NOMO-1 treated with dmso at 0.1 percent for 144 hours (cell line): ENCODE data around the gene COX7A2.

ENCODE experiments used
- DNase-seq: peaks from one replicate; lab custom pipeline; 2025; ENCODE audit not compliant: unreplicated experiment; lab: John Stamatoyannopoulos, UW

The COX7A2 gene

DNA sequence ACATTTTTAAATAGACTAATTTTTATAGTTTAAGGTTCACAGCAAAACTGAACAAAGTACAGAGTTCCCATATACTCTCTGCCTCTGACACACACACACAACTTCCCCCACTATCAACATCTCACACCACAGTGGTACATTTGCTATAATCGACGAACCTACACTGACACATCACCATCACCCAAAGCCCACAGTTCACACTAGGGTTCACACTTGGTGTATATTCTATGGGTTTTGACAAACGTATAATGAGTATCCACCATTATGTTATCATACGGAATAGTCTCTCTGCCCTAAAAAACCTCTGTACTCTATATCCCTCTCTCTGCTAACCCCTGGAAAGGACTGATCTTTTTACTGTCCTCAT, 25.4 kb upstream of the COX7A2 start:
- no peak for DNase-seq

DNA sequence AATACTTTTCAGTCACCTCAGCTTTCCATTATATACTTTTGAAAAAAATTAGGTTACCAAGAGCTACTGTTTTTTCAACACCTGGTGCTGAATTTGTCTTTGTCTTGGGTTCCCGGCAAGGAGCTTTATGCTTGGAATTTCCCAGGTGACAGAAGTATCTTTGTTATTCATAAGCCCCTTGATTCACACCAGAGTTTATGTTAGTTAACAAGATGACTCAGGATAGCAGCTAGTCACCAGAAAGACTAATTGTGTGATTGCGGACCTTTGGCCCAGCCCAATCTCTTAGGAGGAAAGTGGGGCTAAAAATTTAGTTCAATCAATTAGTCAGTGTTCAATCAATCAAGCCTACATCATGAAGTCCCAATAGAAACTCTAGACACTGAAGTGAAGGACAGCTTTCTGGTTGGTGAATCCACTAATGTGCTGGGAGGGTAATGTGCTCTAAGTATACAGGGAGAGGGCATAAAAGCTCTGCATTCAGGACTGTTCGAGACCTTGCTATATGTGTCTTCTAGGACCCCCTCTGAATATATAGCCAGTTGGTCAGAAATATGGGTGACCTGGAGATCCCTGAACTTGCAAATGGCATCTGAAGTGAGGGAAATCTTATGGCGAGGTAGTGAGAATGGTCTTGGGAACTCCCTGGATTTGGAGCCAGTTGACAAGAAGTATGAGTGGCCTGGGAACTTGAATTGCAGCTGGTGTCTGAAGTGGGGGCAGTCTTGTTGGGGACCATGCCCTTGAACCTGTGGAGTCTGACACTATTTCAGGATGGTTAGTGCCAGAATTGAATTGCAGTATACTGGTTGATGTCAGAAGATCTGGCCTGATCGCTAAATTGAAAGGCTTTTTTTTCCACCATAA, 24.8 kb upstream of the COX7A2 start:
- DNase-seq, result no peak

DNA sequence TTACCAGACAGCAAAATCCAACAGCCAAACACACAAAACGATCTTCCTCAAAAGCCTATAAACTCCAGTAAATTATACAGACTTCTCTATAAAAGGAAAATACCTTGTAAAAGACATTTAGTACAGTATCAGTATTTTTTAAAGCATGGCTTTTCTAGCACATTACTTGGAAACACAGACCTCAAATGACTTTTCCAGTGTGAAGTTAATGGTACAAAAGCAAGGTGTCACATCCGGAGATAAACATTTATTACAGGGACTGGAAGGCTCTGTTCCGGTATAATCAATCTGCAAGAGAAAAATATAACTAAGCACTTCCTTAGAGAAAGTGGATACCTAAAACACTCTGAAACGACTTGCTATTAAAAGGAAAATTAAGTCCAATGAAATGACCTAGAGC, 23.9 kb upstream of the COX7A2 start:
- no peak for DNase-seq

DNA sequence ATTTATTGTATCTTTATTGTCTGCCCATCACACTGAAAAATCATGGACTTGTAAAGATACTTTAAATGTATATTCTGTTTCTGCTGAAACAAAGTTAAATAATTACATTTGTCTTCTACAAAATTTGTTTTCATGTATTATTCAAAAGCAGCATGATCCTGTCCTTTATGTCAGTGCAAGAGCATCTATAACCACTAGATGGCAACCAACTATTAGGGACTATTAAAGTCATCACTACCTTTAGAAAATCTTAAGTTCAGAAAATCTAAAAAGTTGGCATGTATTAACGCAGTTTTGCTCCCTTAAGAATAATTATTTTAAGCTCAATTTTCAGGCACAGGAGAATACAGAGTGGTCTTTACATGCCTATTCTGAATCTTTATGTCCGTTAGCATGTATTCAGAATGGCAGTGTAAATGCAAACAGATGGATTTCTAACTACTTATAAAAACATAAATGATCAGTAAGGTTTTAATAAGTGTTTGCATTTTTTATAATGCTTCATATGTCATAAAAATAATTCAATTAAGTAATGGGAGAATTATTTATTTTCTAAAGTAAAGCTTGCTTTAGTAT, 23.2 kb upstream of the COX7A2 start:
- DNase-seq, result no peak

DNA sequence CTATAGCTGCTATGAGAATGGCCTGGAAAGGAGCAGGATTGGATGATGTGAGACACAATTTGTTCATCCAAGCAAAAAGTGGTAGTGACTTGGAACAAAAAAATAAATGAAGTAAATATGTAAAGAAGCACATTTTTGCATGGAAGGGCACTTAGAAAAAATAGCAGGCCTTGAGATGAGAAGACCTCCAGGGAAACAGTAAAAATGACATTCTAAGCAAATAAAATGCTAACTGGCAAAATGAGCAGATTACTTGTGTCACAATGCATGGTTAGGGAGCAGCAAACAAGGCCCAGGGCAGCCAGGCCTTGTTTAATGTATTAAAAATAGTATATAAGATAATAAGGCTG, 19.8 kb upstream of the COX7A2 start:
- no peak for DNase-seq

DNA sequence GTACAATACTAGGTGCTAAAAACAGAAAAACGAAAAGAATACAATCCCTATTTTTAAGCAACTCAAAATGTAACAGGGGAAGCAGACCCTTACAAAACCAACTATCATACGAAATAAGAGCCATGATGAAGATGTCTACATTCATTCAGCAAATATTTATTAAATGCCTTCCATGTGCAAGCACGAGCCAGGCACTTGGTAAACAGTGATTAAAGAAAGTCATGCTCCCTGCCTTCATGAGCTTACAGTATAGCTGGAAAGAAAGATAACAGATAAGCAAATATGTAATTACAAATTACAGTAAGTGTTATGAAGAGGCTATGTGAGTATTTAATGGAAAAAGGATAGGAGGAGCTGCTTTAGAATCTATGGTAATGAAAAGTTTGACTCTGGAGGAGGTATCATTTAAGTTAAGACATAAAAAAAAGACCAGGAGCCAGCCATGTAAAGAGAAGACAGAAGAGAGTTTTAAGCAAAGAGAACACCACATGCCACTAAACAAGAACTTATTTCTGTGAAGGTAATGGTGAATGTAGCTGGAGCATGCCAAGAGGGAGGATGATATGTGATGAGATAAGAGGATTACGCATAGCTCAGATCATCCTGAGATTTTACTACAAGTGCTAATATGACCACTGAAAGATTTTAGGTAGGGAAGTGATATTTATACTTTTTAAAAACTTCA, 19.3 kb upstream of the COX7A2 start:
- DNase-seq, result no peak

DNA sequence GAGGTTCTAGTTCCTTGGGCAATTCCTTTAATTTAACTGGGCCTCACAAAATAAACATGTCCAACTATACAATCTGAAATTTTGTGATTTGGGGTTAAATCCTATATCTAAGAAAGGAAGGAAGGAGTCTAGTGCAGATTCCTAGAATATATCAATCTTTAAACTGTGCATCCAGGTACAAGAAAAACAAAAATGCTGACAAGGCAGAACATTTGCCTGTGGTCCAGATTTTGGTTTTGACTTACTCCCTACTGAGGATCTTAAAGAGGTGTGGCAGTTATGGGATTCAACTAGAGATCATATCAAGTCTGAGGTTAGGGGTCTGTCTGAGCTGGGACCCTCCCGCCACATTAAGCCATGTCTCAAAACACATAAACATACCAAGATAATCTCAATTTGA, 17.7 kb upstream of the COX7A2 start:
- DNase-seq, result no peak

DNA sequence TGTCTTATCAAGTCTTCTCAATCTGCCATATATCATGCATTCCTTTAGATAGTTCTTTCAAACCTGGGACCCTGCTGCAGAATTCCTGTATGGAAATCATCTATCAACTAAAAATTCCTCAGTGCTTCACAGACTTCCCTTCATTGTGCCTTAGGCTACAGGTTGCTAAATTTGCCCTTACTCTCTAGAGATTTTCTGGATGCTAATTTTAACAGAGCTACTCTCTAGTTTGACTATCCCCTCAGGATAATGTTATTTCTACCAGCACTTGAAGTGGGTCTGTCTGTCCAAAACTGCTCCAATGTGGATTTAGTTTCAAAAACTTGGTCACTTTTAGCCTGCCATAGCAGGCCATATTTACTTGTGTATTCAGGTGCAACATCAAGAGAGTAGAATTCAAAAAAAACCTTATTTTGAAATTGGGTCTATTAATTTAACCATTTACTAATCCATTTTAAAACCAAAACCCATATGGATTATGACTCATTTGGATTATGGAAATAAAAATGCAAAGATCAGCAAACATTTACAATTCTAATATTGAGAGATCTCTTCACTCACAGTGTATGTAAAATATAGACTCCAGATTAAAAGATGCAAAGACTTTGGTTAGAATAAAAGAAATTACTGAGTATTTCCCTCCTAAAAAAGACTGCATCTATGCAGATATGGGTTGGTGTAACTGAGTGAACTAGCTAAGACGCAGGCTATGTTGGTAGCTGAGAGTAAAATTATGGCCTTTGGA, 13.9 kb upstream of the COX7A2 start:
- DNase-seq, result no peak

DNA sequence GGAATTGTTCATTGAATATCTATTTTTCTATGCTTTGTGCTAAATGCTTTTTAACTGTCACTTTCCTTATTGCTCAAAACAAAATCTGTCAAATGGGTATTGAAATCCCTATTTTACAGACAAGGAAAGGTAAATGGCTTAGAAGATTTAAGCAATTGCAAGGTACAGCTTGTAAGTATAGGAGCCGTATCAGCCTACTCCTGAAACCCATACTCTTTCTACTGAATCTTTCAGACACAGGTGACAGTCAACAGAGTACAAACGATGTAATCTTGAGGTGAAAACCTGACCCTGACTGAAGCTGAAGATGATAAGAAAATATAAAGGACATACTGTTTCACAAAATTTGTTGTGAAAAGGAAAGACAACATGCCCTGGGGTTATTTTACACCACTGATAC, 7.0 kb upstream of the COX7A2 start:
- no peak for DNase-seq

DNA sequence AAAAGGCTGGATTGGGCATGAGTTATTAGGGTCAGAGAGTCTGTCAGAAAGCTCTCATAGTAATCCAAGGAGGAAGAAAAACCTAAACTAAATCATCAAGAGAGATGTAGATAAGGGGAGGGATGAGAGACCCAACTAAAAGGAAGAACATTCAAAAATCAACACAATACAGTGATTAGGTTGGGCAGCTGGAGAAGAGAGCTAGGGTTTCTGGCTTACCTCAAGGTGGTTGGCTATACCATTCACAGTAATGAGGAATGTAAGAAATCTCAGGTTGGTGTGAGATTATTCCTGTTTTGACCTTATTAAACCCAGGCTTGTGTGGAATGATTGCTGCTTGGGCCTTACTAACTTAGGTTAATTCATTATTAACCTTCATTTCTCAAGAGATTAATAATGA, 6.2 kb upstream of the COX7A2 start:
- DNase-seq, result no peak

DNA sequence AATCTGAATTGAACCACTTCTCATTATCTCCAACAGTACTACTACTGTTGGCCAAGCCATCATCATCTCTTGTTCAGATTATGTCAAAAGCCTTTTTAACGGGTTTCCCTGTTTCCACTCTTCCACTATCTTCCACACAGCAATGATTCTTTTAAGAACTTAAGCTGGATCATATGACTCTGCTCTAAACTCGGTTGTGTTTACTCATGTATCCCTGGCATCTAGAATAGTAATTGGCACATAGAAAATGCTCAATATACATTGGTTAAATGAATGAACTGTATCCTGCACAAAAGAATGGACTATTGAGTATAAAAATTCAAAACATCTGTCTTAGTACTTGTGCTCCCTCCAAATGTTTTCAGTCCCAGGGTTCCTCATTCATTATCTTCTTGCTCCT, 2.8 kb upstream of the COX7A2 start:
- DNase-seq, result no peak

DNA sequence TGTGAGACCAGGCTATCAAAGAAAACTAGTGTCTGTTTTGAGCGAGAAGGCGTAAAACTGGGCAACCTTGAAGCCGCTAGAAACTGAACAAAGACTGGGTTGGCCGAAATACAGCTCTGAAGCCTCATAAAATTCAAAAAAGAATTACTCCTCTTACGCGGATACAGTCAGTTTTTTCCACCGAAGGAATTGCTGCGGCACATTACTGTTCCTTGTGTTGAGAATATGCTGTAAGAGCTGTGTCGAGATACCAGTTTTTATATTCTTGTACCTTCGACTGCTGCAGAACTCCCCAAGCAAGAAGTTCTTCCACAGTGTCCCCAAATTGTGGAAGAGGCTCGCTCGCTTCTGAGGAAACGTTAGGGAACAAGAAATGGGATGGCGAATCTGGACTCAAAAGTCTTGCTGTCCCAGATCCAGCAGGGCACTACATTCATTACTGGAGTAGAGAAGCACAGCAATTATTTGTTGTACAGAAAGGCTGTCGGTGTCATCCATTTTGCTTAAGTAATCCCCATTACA, 523 bp upstream of the COX7A2 start:
- DNase-seq, result no peak

DNA sequence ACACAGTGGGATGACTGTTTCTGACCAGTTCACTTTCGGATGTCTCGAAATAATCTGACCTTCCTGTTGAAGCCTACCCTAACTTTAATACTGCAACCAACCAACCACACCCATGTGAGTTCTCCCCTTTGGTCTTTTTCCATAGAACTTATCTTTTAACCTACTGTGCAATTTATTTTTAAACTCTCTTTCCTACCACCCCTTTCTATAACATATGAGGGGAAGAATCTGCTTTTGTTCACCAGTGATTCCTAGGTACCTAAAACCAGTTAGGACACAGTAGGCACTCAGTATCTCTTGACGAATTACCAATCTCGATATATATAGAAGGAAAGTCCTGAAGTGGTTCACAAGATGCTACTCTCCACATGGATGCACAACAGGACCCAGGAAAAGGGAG, 7.0 kb downstream of the COX7A2 start:
- DNase-seq, result no peak

DNA sequence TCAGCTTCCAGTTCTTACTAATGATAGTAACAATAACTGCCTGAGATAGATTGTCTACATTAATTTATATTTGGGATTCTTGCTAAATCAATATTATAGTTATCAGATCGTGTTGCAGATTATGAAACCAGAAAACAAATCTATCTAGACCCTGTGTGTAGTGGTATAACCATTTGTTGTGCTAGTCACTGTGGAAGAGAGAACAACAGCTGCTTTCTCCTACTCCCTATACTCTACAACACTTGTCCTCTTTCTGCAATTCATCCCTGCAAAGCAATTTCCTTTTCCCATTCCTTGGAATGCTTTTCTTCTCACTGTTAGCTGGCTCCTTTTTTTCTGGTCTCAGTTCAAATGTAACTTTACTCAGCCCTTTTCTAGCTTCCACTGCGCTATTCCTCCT, 8.3 kb downstream of the COX7A2 start:
- DNase-seq, result no peak

DNA sequence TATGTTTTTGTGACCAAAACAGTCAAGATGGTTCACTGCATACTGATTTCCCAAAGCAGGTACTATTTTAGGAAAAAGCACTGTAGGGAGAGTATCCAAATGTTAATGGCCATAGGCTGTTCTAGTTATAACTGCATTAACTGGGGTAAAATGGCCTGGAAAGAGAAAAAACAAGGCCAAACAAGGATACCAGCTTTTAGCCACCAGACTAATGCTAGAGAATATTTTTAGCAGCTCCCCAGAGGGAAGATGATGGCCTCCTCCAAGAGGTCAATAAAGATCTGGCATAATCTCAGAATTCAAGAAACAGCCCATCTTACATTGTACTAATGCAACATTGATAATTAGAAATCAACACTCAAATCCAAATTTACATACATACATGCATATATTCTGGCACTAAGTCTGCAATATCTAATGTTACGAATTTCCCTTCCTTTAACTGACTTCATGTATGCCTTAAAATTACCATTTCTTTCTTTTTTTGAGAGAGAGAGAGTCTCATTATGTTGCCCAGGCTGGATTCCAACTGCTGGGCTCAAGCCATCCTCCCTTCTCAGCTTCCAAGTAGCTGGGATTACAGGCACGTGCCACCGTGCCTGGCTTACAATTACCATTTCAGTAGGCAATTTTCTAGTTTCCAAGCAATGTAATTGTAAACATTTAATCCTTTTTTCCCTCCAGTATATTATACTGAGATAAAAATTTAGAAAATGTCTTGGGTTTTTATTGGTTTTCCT, 9.3 kb downstream of the COX7A2 start:
- DNase-seq, result no peak

DNA sequence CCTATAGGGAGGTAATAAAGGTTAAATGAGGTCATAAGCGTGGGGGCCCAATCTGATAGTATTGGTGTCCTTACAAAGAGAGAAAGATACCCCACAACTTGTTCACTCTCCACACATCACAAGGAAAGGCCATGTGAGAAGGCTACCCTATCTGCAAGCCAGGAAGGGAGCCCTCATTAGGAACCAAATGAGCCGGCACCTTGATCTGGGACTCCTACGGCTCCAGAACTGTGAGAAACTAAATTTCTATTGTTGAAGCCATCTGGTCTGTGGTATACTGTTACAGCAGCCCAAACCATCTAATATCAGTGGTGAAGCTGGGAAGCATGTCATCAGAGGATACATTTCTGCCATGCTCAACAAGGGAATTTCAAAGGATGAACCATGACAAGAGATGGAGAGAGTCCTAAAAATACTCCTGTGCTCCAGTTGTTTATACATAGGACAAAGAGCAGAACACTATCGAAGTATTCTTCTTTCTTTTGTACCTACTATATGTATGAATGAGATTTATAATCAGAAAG, 10.4 kb downstream of the COX7A2 start:
- DNase-seq, result no peak

DNA sequence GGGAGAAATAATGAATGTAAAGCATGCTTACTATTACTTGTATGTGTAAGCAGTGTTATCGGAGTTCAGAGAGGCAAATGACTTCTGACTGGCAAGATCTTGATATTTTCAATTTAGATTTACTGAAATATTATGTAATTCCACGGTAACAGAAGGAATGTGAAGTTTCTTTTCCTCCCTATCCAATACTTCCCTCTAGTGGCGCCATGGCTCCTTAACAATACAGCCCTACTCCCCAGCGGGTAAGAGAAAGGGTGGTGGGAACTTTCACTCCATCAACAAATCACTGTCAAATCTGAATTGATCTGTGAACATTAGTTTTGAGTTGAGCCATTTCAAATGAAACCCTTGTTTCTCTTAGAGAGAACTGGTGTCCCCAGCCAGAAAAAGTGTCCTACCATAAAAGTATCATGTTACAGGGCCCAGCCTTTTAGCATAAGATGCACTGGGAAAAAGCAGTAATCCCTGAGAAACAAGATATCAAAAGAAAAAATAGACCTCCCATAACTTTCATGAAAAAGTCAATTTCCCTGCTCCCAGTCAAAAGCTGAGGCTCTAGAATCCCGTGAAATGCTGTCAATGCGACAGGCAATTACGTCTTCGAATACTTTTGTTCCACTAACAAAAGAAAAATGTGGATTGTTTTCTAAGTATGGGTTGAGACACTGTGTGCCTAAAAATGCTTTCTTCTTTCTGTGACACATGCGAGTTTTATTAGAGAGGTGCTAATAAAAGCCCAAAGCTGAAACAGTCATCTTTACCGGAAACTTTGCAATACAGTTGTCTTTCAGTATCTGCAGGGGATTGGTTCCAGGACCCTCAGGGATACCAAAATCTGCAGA, 12.9 kb downstream of the COX7A2 start:
- no peak for DNase-seq

DNA sequence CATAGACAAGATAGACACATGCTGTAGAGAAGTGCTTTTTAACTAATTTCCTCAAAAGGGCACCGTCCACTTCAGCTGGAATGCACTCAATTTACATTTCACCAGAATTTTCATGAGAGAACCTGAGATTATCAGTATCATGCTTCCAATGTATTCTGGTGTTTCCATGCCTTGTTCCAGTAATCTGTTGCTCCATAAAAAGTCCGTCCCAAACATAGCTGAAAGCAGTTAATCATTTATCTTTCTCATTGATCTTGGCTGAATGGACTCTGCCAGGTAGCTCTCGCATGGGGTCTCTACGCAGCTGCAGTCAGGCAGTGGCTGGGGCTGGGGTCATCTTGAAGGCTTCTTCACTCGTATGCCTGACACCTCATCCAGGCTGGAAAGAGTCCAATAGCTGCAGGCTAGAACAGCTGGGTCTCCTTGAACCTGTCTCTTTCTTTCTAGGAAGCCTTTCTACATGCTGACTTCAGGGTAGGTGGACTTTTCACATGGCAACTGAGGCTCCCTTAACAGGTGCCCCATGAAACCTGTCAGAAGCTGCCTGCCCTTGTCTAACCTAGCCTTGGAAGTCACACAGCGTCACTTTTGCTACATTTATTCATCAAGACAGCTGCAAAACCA, 19.2 kb downstream of the COX7A2 start:
- no peak for DNase-seq

DNA sequence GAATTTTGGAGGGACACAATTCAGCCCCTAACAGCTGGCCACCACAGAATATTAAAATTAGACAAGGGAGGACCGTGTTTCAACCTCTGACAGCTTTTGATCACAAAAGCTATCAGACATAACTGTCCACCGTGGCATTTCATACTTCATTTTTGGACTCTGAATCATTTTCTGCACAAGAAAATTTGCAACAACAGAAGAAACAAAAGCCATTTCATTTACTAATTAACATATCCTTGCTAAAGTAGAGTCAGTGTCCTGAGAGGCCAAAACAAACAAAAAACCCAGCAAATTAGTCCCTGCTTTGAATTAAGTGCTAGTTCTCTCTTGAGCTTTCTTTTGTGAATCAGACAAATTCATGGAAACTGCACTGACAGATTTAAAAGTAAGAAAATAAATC, 20.2 kb downstream of the COX7A2 start:
- DNase-seq, result no peak
